GM21576 (cell line): ENCODE data around the gene DROSHA.

Experiments
- ATAC-seq: cut with Tn5 transposase; IDR thresholded peaks from one replicate; pipeline ENCODE4 v1.9.1; 2021; ENCODE audit warnings: mild to moderate bottlenecking, moderate library complexity; ENCODE audit not compliant: unreplicated experiment

The DROSHA gene

DNA sequence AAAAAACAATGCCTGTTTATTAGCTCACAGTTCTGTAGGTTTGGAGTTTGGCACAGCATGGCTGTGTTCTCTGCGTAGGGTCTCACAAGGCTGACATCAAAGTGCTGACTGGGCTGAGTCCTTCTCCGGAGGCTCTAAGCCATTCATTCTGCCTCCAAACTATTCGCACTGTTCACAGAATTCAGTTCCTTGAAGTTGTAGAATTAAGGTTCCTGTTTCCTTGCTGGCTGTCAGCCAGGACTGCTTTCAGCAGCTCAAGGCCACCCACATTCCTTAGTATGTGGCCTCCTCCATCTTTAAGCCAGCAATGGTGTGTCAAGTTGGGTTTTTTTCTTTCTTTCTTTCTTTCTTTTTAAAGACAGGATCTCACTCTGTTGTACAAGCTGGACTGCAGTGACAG lies 176.6 kb downstream of the DROSHA start:
- ATAC-seq = no peak
